ENCODE results near the gene CERS3.

DNA sequence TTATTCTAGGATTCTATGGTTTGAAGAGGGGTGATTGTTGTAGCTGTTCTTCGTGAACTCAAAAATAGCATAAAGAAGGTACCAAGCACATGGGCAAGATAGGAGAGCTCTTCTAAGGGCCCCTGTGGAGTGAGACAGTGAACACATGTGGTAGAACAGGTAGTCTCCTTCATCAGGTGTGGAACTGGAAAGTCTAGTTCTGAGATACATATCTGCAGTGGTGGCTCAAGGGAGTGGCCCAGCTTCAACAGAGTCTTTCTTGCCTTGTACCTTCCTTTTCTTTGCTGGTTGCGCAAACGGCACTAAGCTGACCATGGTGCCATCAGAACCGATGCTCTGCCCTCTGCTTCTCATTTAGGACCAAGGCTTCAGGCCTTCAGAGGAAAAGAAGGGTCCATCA lies 65.2 kb downstream of the CERS3 start:
- no peak for TF ChIP-seq CTCF (IDR thresholded peaks at IDR 0.05)
- no peak for TF ChIP-seq POLR2A (IDR thresholded peaks at IDR 0.05)
- peak in 1 of 2 donors; percentile 47 for TF ChIP-seq POLR2AphosphoS5 (IDR thresholded peaks at IDR 0.05; ENCODE audit: insufficient read depth in 1 of 2, low read depth in 1 of 2)

Data from vagina (tissue), 2 donors.